K562 (cell line): ENCODE data around the gene TMEM191C. TPM values are rescaled to one million over a fixed set of nuclear protein-coding genes. Genes with fewer than 3 reads are reported as not detected.

Experiments
- BHLHE40 ChIP-seq: IDR thresholded peaks from 2 replicates; pipeline ENCODE4 v1.6.1; 2011; ENCODE audit warnings: low read length, improper control_type of control experiment
- CEBPG ChIP-seq, 3 experiments: fragments of 200-800 bp in 1 of 3; sonication (Bioruptor generic) in 1 of 3; sonication (generic) in 1 of 3; formaldehyde crosslinking in 1 of 3; IDR thresholded peaks in 2 of 3; conservative IDR thresholded peaks in 1 of 3; 2 replicates each; pipeline versions ENCODE4 v1.6.1 to v1.8.0; 2016 to 2022; ENCODE audit warnings: missing compliant biosample characterization in 2 of 3, missing genetic modification characterization in 2 of 3, mild to moderate bottlenecking in 1 of 3, missing genetic modification reagents in 1 of 3
- CREM ChIP-seq: IDR thresholded peaks from 2 replicates; pipeline ENCODE4 v1.6.1; 2014; ENCODE audit warnings: antibody characterized with exemption, low read depth
- ELF2 ChIP-seq: fragments of 250-450 bp; sonication (Bioruptor Pico); IDR thresholded peaks from 2 replicates; pipeline ENCODE4 v1.5.0; 2021; ENCODE audit warnings: mild to moderate bottlenecking
- GATAD2A ChIP-seq: fragments of 450-650 bp; IDR thresholded peaks from 2 replicates; pipeline ENCODE4 v1.6.1; 2017
- GATAD2B ChIP-seq: fragments of 450-650 bp; IDR thresholded peaks from 2 replicates; pipeline ENCODE4 v1.6.1; 2017; ENCODE audit warnings: mild to moderate bottlenecking, borderline replicate concordance
- PHF8 ChIP-seq: fragments of 200-600 bp; sonication (generic); IDR thresholded peaks from 2 replicates; pipeline ENCODE4 v1.6.1; 2012; ENCODE audit warnings: mixed run types, mild to moderate bottlenecking, inconsistent platforms, low read length, moderate library complexity, borderline replicate concordance
- TEAD4 ChIP-seq, 2 experiments: sonication (generic) in 1 of 2; formaldehyde crosslinking in 1 of 2; IDR thresholded peaks; 2 replicates each; pipeline versions ENCODE4 v1.6.1 to v1.8.0; 2012 to 2022; ENCODE audit warnings: borderline replicate concordance in 1 of 2, inconsistent platforms in 1 of 2, low read length in 1 of 2, mild to moderate bottlenecking in 1 of 2, missing genetic modification reagents in 1 of 2
- ZC3H4 ChIP-seq: sonication (generic); formaldehyde crosslinking; IDR thresholded peaks from 2 replicates; pipeline ENCODE4 v1.9.0; 2021; ENCODE audit warnings: missing genetic modification reagents, borderline replicate concordance
- ZKSCAN1 ChIP-seq: fragments of 150-350 bp; IDR thresholded peaks from 2 replicates; pipeline ENCODE4 v1.6.1; 2016; ENCODE audit warnings: low read depth, low read length
- ZNF121 ChIP-seq: sonication (generic); formaldehyde crosslinking; conservative IDR thresholded peaks from 2 replicates; pipeline ENCODE4 v1.8.0; 2022; ENCODE audit warnings: missing genetic modification reagents
- ZNF561 ChIP-seq: fragments of 450-650 bp; formaldehyde crosslinking; conservative IDR thresholded peaks from 2 replicates; pipeline ENCODE4 v1.4.0; 2020; ENCODE audit warnings: mild to moderate bottlenecking, moderate library complexity
- ZNF707 ChIP-seq: fragments of 250-450 bp; sonication (Bioruptor Pico); conservative IDR thresholded peaks from 2 replicates; pipeline ENCODE4 v1.8.0; 2022; ENCODE audit warnings: inconsistent platforms, mild to moderate bottlenecking, moderate library complexity
- ZNF740 ChIP-seq, 3 experiments: fragments of 200-800 bp in 1 of 3; sonication (Bioruptor generic) in 1 of 3; sonication (generic) in 1 of 3; formaldehyde crosslinking in 1 of 3; IDR thresholded peaks; 2 replicates each; pipeline versions ENCODE4 v1.6.1 to v1.8.0; 2016 to 2022; ENCODE audit warnings: mild to moderate bottlenecking in 2 of 3, missing compliant biosample characterization in 2 of 3, missing genetic modification characterization in 2 of 3, missing genetic modification reagents in 1 of 3
- polyA plus RNA-seq, 8 experiments: library from polyadenylated mRNA; depleted of rRNA in 4 of 8; stranded (reverse) in 5 of 8; unstranded in 3 of 8; fragments of >200 nt; fragmentation: Nextera tagmentation in 2 of 8; fragmentation: Illumina TruSeq in 1 of 8; extraction: Ambion mirVana in 2 of 8; extraction: Trizol in 1 of 8; gene quantifications; 2 replicates each; pipeline versions ENCODE4 v1.2.1 to v1.2.3, GENCODE V29; 2011 to 2014; ENCODE audit warnings: inconsistent platforms in 1 of 8, missing spikeins in 1 of 8
- total RNA-seq, 7 experiments: library from RNA; depleted of rRNA in 6 of 7; stranded (reverse); fragments of >200 nt in 6 of 7; fragmentation: Illumina TruSeq in 2 of 7; extraction: Trizol in 2 of 7; gene quantifications; 2 replicates each; pipeline versions ENCODE4 v1.2.1 to v1.2.3, GENCODE V29; 2011 to 2021; ENCODE audit warnings: low replicate concordance in 1 of 7
- TF ChIP-seq, protein P1 (sequence below), 2 experiments: fragments of 450-650 bp in 1 of 2; sonication (generic) in 1 of 2; formaldehyde crosslinking in 1 of 2; IDR thresholded peaks in 1 of 2; conservative IDR thresholded peaks in 1 of 2; 2 replicates each; pipeline versions ENCODE4 v1.6.1 to v1.8.1; 2016 to 2023; ENCODE audit warnings: mild to moderate bottlenecking in 2 of 2, moderate library complexity in 2 of 2, inconsistent platforms in 1 of 2, missing genetic modification reagents in 1 of 2
- TF ChIP-seq, protein P2 (sequence below): sonication (generic); formaldehyde crosslinking; IDR thresholded peaks from 2 replicates; pipeline ENCODE4 v1.5.0; 2020; ENCODE audit warnings: missing genetic modification reagents

TMEM191C gene
- total and polyA plus RNA-seq, 9 of the 15 experiments (the other 6 are each of a cell fraction or from before 2014, with no cell fraction given) = 0.15 to 7.1 (median 1.1) TPM

GRCh38 chr22:21444701-21445436 is 22.3 kb upstream of the TMEM191C start (continued):
- TF ChIP-seq ZNF121 (CRISPR knock-in tag) (no peak), GATAD2A (no peak), ZC3H4 (CRISPR knock-in tag) (peak; percentile 46; the same call in 1 of the 2 replicates), TEAD4 (IDR thresholded peaks at IDR 0.05; ENCODE audit: low read length) (no peak), TEAD4 (CRISPR knock-in tag; IDR thresholded peaks at IDR 0.05; ENCODE audit: borderline replicate concordance) (peak; percentile 10; the same call in 1 of the 2 replicates), ZKSCAN1 (0 out of 2 replicates have a peak, but pooled peaks have one; percentile 10), ZNF707 (0 out of 2 replicates have a peak, but pooled peaks have one; percentile 1), CEBPG (CRISPR knock-in tag; IDR thresholded peaks at IDR 0.05) (peak; percentile 65; the same call in 1 of the 2 replicates), CEBPG (tag; conservative IDR thresholded peaks at IDR 0.05 in 1 of 2, IDR thresholded peaks at IDR 0.05 in 1 of 2) (no peak), ZNF740 (CRISPR knock-in tag; IDR thresholded peaks at IDR 0.05) (peak; percentile 18; the same call in 1 of the 2 replicates), ZNF740 (tag; IDR thresholded peaks at IDR 0.05) (no peak), PHF8 (no peak; the same call in 1 of the 2 replicates), ELF2 (CRISPR knock-in tag) (no peak), BHLHE40 (0 out of 2 replicates have a peak, but pooled peaks have one; percentile 4), CREM (0 out of 2 replicates have a peak, but pooled peaks have one; percentile 49), ZNF561 (CRISPR knock-in tag) (no peak), GATAD2B (no peak)
- TF ChIP-seq, protein P1, sequence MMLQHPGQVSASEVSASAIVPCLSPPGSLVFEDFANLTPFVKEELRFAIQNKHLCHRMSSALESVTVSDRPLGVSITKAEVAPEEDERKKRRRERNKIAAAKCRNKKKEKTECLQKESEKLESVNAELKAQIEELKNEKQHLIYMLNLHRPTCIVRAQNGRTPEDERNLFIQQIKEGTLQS (IDR thresholded peaks at IDR 0.05) = peak; percentile 83
- TF ChIP-seq, protein P1 (CRISPR knock-in tag; conservative IDR thresholded peaks at IDR 0.05) = no peak
- TF ChIP-seq, protein P2, sequence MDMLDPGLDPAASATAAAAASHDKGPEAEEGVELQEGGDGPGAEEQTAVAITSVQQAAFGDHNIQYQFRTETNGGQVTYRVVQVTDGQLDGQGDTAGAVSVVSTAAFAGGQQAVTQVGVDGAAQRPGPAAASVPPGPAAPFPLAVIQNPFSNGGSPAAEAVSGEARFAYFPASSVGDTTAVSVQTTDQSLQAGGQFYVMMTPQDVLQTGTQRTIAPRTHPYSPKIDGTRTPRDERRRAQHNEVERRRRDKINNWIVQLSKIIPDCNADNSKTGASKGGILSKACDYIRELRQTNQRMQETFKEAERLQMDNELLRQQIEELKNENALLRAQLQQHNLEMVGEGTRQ (CRISPR knock-in tag) = 0 out of 2 replicates have a peak, but pooled peaks have one; percentile 7
- TF ChIP-seq, all 486 proteins: peak for 39
